NCI-H526 (cell line): ENCODE data around the gene KLF1.

Experiments used
- DNase-seq, 2 experiments: peaks; one replicate each; lab custom pipeline; 2025; lab: John Stamatoyannopoulos, UW

Gene KLF1

DNA sequence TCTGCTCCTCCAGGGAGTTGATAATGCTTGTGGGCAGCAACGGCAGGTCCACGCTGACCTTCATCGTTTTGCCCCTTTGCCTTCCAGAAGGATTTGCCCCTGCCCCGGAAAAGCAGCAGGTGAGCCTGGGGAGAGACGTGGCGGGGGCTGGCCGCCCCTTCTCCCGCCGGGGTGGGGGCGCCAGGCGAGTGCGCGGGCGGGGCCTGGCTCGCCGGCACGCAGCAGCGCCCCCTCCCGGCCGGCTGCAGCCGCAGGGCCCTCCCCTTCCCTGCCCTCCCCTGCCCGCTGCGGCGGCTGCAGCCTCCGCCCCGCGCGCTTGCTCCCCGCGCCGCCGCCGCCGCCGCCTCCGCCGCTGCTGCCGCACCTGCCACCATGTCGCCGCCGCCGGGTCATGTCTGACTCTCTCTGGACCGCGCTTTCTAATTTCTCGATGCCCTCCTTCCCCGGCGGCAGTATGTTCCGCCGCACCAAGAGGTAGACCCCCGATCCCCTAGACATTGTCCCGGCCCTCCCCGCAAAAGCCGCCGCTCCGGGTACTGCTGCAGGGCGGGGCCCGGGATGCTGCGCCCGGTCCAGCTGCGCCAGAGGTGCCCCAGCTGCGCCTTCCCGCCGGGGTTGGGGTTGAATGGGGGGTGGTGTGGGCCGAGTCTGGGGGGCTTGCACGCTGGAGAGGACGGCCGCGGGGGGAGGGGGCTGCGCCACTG lies 48.7 kb downstream of the KLF1 start, which contains the start of gene MAST1:
Gene MAST1 (plus strand): TSS at position 334 of the 704 bp plus-strand sequence. CDS start 58 bp downstream, at position 392.
- DNase-seq: peak in 1 of 2 experiments; percentile 66

DNA sequence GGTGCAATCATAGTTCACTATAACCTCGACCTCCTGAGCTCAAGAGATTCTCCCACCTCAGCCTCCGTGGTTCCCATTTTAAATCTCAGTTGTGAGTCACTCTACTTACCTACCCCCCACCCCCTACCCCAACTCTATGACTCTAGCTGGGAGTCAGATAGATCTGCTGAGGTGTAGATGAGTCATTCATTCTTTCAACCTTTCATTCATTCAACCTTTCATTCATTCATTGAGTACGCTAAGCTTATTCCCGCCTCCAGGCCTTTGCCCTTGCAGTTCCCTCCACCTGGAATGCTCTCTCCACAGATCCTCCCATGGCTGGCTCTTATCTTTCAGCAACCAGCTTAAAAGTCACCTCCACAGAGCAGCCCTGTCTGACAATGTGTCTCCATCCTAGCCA lies 49.8 kb downstream of the KLF1 start:
- no peak for DNase-seq

DNA sequence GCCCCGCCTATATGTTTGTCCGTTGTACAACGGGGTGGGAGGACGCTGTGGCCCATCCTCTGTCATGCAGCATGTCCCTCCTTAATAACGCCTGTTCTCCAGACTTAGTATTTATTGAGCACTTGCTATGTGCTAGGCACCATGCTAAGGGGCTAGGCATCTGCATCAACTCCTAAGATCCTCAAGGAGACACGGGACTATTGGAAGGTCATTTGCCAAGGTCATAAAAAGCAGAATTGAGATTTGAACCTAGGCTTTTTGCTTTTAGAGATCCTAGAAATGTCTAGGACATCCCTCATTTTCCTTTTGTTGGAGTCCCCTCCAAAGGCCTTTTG lies 50.5 kb downstream of the KLF1 start:
- DNase-seq: no peak

DNA sequence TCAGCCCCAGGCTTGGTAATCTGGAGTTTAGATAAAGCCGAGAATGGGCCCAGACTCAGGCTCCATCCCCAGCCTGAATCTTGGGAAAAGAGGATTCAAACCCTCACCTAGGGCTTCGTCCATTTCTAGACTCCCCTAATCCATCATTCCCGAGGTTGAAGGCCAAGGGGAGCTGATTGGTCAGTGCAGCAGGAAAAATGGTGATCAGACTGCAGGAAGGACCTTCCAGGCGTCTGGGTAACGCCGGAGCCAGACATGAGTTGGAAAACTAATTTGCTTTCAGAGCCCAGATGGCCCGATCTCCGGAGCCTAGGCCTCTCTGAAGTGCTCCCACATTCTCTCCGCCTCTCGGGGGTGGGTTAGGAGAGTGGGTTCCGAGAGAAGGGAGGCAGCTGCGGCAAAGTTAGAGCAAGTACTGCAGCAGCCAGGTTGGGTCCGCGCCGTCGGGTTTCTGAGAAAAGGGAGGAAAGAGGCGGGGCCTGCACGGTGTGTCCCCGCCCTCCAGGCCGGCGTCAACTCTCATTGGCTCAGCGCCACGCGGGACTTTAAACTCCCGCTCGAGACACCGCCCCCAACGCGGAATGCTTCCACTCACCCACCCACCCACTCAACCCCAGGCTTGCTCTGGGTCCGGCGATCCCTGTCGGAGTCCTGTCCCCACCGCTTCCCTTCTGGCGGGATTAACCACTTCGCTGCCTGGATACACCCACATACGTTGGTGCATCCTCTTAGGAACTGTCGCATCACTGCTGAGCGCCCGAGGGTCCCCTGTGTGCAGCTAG lies 51.8 kb downstream of the KLF1 start:
- peak in 1 of 2 experiments; percentile 67 for DNase-seq

DNA sequence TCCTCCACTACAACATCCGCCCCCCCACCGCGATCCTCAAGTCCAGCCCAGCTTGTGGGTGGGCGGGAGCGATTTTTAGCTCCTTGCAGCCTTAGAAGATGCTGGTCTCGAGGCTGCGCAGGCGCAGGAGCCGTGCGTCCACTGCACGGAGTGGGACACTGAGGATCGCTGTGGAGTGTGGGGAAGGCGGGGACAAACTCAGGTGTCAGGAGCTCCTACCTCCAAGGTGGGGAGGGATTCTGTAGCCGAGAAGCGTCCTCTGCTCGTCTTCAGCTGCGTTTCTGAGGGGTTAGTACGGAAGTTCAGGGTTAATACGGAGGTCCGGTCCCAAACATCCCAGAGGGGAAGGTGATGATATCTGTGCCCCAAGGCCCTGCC lies 52.4 kb downstream of the KLF1 start, which contains the start of gene RTBDN:
Gene RTBDN (minus strand): TSS at position 14 of the 378 bp plus-strand sequence. CDS start 4,600 bp downstream, outside the sequence.
- peak in 1 of 2 experiments; percentile 5 for DNase-seq
